ENCODE measurements around the gene HEG1. TPM values are rescaled to one million over a fixed set of nuclear protein-coding genes. Genes with fewer than 3 reads are reported as not detected.
A peak's percentile ranks its signal among the peaks of the same experiment; 100 is the strongest.

The HEG1 gene
- total RNA-seq, 2 experiments from 2014 or later = 31.2 to 32.6 TPM

- Histone ChIP-seq H3K4me1 (ENCODE audit: insufficient read depth, low read length) (peaks cover 32% of the 10 kb centered on the region), H3K36me3 (ENCODE audit: insufficient read depth, low read length) (peaks cover 89% of the 10 kb centered on the region), H3K9me3 (ENCODE audit: control insufficient read depth in 1 of 2, insufficient read depth in 1 of 2, low read length in 2 of 2) (no peaks in the 10 kb centered on the region), H3K27ac (ENCODE audit: low read depth in 1 of 2, low read length in 2 of 2) (no peak overlapping the region), H3K27me3 (ENCODE audit: control insufficient read depth in 1 of 2, insufficient read depth in 2 of 2, low read length in 2 of 2) (no peaks in the 10 kb centered on the region), H3K4me3 (ENCODE audit: low read length) (no peak overlapping the region)
- CTCF ChIA-PET = no interaction called here
- intact Hi-C loops (cut with DNase I, micrococcal nuclease) = no loop called here
- H3K27me3 Mint-ChIP-seq = no peaks in the 10 kb centered on the region
- no peak overlapping the region for H3K4me3 Mint-ChIP-seq
- TF ChIP-seq CTCF (IDR thresholded peaks at IDR 0.05) = no peak
- ATAC-seq (ENCODE audit: poor library complexity) (no peak), DNase-seq (no peak)
- peak overlapping the region; percentile 65 for H3K27ac Mint-ChIP-seq
- H3K9me3 Mint-ChIP-seq = no peaks in the 10 kb centered on the region
- POLR2A ChIA-PET = interaction anchor here (3.5 kb wide), 1 partner anchor 47 kb away, joined by 31 read pairs; no protein-coding TSS in a partner anchor
- H3K36me3 Mint-ChIP-seq (ENCODE audit: low read depth) = peaks cover 93% of the 10 kb centered on the region
- H3K4me1 Mint-ChIP-seq (ENCODE audit: low read depth) = peaks cover 37% of the 10 kb centered on the region
Observed at GRCh38 chr3:125005222-125005621, 50.6 kb downstream of the HEG1 start.

- no peaks in the 10 kb centered on the region for H3K27me3 Mint-ChIP-seq
- POLR2A ChIA-PET = interaction anchor here (3.5 kb wide), 1 partner anchor 48 kb away, joined by 31 read pairs; no protein-coding TSS in a partner anchor
- intact Hi-C loops (cut with DNase I, micrococcal nuclease) = no loop called here
Observed at GRCh38 chr3:125003859-125004595, 51.8 kb downstream of the HEG1 start.

GRCh38 chr3:125003369-125003853 is 52.4 kb downstream of the HEG1 start:
- peak overlapping the region in 1 of 2 donors; percentile 61 for H3K27ac ChIP-seq (ENCODE audit: low read depth in 1 of 2, low read length in 2 of 2)
- H3K4me1 ChIP-seq (ENCODE audit: insufficient read depth, low read length) = peaks cover 29% of the 10 kb centered on the region
- ATAC-seq (ENCODE audit: poor library complexity) (no peak), DNase-seq (no peak)
- Mint-ChIP-seq H3K9me3 (no peaks in the 10 kb centered on the region), H3K36me3 (ENCODE audit: low read depth) (peaks cover 93% of the 10 kb centered on the region), H3K27ac (peak overlapping the region; percentile 94), H3K4me1 (ENCODE audit: low read depth) (peaks cover 34% of the 10 kb centered on the region), H3K27me3 (no peaks in the 10 kb centered on the region), H3K4me3 (no peak overlapping the region)
- TF ChIP-seq CTCF (IDR thresholded peaks at IDR 0.05) = no peak
- H3K27me3 ChIP-seq (ENCODE audit: control insufficient read depth in 1 of 2, insufficient read depth in 2 of 2, low read length in 2 of 2) = no peaks in the 10 kb centered on the region
- no peaks in the 10 kb centered on the region for H3K9me3 ChIP-seq (ENCODE audit: control insufficient read depth in 1 of 2, insufficient read depth in 1 of 2, low read length in 2 of 2)
- POLR2A ChIA-PET = interaction anchor here (1.6 to 3.5 kb wide), 2 partner anchors 49 to 53 kb away, joined by 7 to 31 read pairs; partner anchors contain the start of gene HEG1
- peaks cover 91% of the 10 kb centered on the region for H3K36me3 ChIP-seq (ENCODE audit: insufficient read depth, low read length)
- intact Hi-C loops (cut with DNase I, micrococcal nuclease) = no loop called here
- H3K4me3 ChIP-seq (ENCODE audit: low read length) = no peak overlapping the region
- CTCF ChIA-PET = interaction anchor here (1.4 kb wide), 1 partner anchor 138 kb away, joined by 3 read pairs; no protein-coding TSS in a partner anchor

More at GRCh38 chr3:125003859-125004595, 51.8 kb downstream of the HEG1 start:
- CTCF ChIA-PET = interaction anchor here (0.6 kb wide), 1 partner anchor 1192 kb away, joined by 3 read pairs; no protein-coding TSS in a partner anchor
- H3K27ac Mint-ChIP-seq = peak overlapping the region; percentile 94
- peaks cover 29% of the 10 kb centered on the region for H3K4me1 ChIP-seq (ENCODE audit: insufficient read depth, low read length)
- peaks cover 88% of the 10 kb centered on the region for H3K36me3 ChIP-seq (ENCODE audit: insufficient read depth, low read length)
- no peaks in the 10 kb centered on the region for H3K27me3 ChIP-seq (ENCODE audit: control insufficient read depth in 1 of 2, insufficient read depth in 2 of 2, low read length in 2 of 2)
- H3K9me3 ChIP-seq (ENCODE audit: control insufficient read depth in 1 of 2, insufficient read depth in 1 of 2, low read length in 2 of 2) = no peaks in the 10 kb centered on the region
- no peaks in the 10 kb centered on the region for H3K9me3 Mint-ChIP-seq
- H3K4me3 ChIP-seq (ENCODE audit: low read length) = no peak overlapping the region
- no peak overlapping the region for H3K4me3 Mint-ChIP-seq
- no peak for DNase-seq
- no peak for ATAC-seq (ENCODE audit: poor library complexity)
- peaks cover 93% of the 10 kb centered on the region for H3K36me3 Mint-ChIP-seq (ENCODE audit: low read depth)
- peak overlapping the region in 1 of 2 donors; percentile 61 for H3K27ac ChIP-seq (ENCODE audit: low read depth in 1 of 2, low read length in 2 of 2)
- TF ChIP-seq CTCF (IDR thresholded peaks at IDR 0.05) = no peak
- peaks cover 34% of the 10 kb centered on the region for H3K4me1 Mint-ChIP-seq (ENCODE audit: low read depth)

All from CD4-positive, alpha-beta T cell (primary cell).